BLaER1 (cell line): ENCODE results near the gene ETFA.
"Not testable (repeated sequence)": the region's sequence is repeated elsewhere in the genome, so short reads cannot be mapped to it uniquely, and the experiment has no call there.

Experiments
- H3K27ac ChIP-seq: shearing (Covaris generic); formaldehyde crosslinking; 2 replicates; pipeline ENCODE4 v1.8.1; 2022
- H3K27me3 ChIP-seq: shearing (Covaris generic); formaldehyde crosslinking; 2 replicates; pipeline ENCODE4 v1.8.1; 2022
- H3K36me3 ChIP-seq: shearing (Covaris generic); formaldehyde crosslinking; 2 replicates; pipeline ENCODE4 v1.8.1; 2022
- H3K4me1 ChIP-seq: shearing (Covaris generic); formaldehyde crosslinking; 2 replicates; pipeline ENCODE4 v1.8.1; 2022
- H3K4me2 ChIP-seq: shearing (Covaris generic); formaldehyde crosslinking; 2 replicates; pipeline ENCODE4 v1.8.1; 2022
- H3K4me3 ChIP-seq: shearing (Covaris generic); formaldehyde crosslinking; 2 replicates; pipeline ENCODE4 v1.8.1; 2022
- H3K9ac ChIP-seq: shearing (Covaris generic); formaldehyde crosslinking; 2 replicates; pipeline ENCODE4 v1.8.1; 2022
- H3K9me3 ChIP-seq: shearing (Covaris generic); formaldehyde crosslinking; 2 replicates; pipeline ENCODE4 v1.8.1; 2022
- H4K20me1 ChIP-seq: shearing (Covaris generic); formaldehyde crosslinking; 2 replicates; pipeline ENCODE4 v1.8.1; 2022
- Cebpa-rat ChIP-seq: shearing (Covaris generic); IDR thresholded peaks from 2 replicates; pipeline ENCODE4 v1.8.1; 2022

ETFA gene

DNA sequence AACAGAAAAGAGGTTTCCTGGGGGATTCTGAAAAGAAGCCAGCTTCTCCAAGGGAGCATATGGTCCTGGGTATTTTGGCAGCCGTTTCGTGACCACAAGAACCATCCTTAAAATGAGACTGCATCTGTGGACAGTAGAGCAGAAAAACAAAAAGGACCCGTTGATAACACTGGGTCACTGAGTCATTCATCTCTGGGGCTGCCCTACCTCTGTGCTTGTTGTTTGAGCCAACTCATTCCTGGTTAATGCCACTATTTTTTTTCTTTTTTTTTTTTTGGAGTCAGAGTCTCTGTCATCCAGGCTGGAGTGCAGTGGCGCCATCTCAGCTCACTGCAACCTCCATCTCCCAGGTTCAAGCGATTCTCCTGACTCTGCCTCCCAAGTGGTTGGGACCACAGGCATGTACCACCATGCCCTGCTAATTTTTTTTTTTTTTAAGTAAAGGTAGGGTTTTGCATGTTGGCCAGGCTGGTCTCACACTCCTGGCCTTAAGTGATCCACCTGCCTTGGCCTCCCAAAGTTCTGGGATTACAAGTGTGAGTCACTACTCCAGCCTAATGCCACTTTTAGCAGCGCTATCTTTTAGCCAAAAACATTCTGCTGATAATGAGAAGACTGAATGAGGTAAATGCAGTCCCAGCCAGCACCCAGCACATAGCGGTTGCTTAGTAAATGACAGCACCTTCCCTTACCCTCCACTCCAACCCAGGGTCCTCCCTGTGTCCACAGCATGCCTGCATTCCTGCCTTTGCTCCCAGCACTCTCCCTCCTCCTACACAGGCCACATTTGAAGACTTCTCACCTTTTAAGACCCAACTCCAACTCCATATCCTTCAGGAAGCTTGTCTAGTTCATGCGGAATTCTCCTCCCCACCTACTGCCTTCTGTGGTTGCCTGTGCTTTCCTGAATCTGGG lies 16.2 kb upstream of the ETFA start:
- Histone ChIP-seq H3K4me2 (no peak overlapping the region), H3K4me3 (no peak overlapping the region), H3K27me3 (no peaks in the 10 kb centered on the region), H3K4me1 (peaks cover 13% of the 10 kb centered on the region), H3K36me3 (no peaks in the 10 kb centered on the region), H4K20me1 (no peaks in the 10 kb centered on the region), H3K9ac (no peak overlapping the region), H3K9me3 (no peaks in the 10 kb centered on the region), H3K27ac (no peak overlapping the region)
- TF ChIP-seq Cebpa-rat = no peak

DNA sequence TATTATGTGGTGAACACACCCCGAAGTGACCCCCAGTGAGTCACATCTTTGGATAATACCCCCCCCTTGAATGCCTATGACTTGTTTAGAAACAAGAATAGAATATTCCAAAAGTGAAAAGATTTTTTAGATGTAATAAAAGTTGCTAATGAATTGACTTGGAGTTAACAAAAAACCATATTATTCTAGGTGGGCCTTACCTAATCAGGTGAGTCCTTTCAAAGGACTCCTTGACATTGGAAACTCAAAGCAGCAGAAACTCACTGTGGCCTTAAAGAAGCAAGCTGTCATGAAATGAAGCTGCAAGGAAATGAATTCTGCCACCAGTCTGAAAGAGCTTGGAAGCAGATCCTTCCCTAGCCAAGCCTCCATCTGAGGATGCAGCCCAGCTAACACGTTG lies 14.4 kb upstream of the ETFA start:
- Histone ChIP-seq H3K27me3 (no peaks in the 10 kb centered on the region), H3K4me2 (no peak overlapping the region), H3K9ac (no peak overlapping the region), H3K36me3 (no peaks in the 10 kb centered on the region), H4K20me1 (no peaks in the 10 kb centered on the region), H3K9me3 (no peaks in the 10 kb centered on the region), H3K4me1 (peaks cover 14% of the 10 kb centered on the region), H3K27ac (no peak overlapping the region), H3K4me3 (no peak overlapping the region)
- TF ChIP-seq Cebpa-rat = no peak

DNA sequence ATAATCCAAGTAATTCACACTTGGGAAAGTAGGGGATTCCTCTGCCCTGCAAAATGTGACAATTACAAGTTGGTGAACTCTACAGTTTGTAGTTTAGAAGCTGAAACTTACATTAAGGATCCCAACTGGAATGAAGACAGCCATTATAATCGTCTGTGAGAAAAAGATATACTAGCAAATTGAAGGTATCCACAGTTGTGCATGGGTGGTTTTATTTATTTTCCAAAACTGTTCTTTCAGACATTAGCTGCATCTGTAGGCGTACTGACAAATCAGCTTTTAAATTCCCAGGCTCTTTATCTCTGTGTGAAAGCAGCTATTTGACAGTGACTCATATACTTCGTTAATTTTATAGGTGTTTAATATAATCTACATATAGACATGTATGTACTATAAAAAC lies 12.8 kb upstream of the ETFA start:
- Histone ChIP-seq H3K9me3 (no peaks in the 10 kb centered on the region), H3K27me3 (no peaks in the 10 kb centered on the region), H3K9ac (no peak overlapping the region), H3K27ac (no peak overlapping the region), H3K36me3 (no peaks in the 10 kb centered on the region), H4K20me1 (no peaks in the 10 kb centered on the region), H3K4me3 (no peak overlapping the region), H3K4me1 (peaks cover 14% of the 10 kb centered on the region), H3K4me2 (no peak overlapping the region)
- no peak for TF ChIP-seq Cebpa-rat

DNA sequence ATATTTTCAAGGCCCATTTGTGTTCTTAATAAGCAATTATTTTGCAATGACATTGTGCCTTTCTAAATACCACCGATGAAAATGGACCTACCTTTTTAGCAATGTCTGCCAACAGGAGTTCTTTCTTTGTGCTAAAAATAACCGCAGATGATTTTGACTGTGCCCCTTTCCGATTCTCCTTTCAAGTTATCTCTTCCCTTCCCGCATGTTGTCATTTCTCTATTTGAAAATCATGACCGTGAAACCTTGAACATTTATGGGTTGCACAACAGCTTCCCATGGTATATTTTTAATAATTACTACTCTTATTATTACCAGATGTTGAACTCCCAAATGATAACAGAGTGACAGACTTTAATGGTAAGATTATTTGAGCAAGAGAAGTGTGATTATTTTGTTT lies 10.3 kb upstream of the ETFA start:
- no peaks in the 10 kb centered on the region for H3K27me3 ChIP-seq
- H4K20me1 ChIP-seq = no peaks in the 10 kb centered on the region
- H3K36me3 ChIP-seq = no peaks in the 10 kb centered on the region
- TF ChIP-seq Cebpa-rat = no peak
- no peak overlapping the region for H3K4me2 ChIP-seq
- H3K4me3 ChIP-seq = no peak overlapping the region
- H3K27ac ChIP-seq = no peak overlapping the region
- H3K4me1 ChIP-seq = peaks cover 14% of the 10 kb centered on the region
- H3K9me3 ChIP-seq = no peaks in the 10 kb centered on the region
- no peak overlapping the region for H3K9ac ChIP-seq

DNA sequence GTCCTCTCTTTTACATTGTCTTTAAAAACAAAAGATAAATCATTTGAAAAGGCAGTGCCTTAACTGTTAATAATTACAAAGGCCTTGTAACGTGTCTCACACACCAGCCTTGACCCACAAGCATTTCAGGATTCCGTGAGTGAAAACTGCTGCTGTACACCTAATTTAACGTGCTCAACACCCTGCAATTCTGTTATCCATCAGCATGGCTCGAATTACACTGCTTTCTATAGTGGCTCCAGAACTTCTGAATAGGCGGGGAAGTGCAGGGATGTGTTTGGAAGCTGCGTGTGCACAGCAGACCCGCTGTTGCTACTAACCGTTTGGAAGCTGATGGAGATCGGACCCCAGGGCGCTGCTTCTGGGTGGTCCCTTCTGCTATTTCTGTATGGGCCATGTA lies 9.9 kb upstream of the ETFA start:
- no peaks in the 10 kb centered on the region for H3K36me3 ChIP-seq
- no peak overlapping the region for H3K9ac ChIP-seq
- H4K20me1 ChIP-seq = no peaks in the 10 kb centered on the region
- no peak overlapping the region for H3K27ac ChIP-seq
- no peak overlapping the region for H3K4me2 ChIP-seq
- no peaks in the 10 kb centered on the region for H3K27me3 ChIP-seq
- H3K4me3 ChIP-seq = no peak overlapping the region
- no peaks in the 10 kb centered on the region for H3K9me3 ChIP-seq
- no peak for TF ChIP-seq Cebpa-rat
- H3K4me1 ChIP-seq = peaks cover 14% of the 10 kb centered on the region

DNA sequence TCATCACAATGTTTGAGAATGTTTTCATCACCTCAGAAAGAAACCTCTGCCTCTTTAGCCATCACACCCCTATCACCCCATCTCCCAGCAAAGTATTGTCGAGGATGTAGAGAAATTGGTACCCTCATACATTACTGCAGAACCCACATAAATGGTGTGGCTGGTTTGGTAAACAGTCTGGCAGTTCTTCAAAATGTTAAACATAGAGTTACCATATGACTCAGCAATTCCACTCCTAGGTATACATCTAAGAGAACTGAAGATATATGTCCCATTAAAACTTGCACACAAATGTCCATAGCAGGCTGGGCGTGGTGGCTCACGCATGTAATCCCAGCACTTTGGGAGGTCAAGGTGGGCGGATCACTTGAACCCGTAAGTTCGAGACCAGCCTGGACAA lies 8.7 kb upstream of the ETFA start:
- no peak for TF ChIP-seq Cebpa-rat
- Histone ChIP-seq H4K20me1 (no peaks in the 10 kb centered on the region), H3K4me1 (peaks cover 14% of the 10 kb centered on the region), H3K9me3 (no peaks in the 10 kb centered on the region), H3K27ac (no peak overlapping the region), H3K9ac (no peak overlapping the region), H3K4me2 (no peak overlapping the region), H3K36me3 (no peaks in the 10 kb centered on the region), H3K4me3 (no peak overlapping the region), H3K27me3 (no peaks in the 10 kb centered on the region)

DNA sequence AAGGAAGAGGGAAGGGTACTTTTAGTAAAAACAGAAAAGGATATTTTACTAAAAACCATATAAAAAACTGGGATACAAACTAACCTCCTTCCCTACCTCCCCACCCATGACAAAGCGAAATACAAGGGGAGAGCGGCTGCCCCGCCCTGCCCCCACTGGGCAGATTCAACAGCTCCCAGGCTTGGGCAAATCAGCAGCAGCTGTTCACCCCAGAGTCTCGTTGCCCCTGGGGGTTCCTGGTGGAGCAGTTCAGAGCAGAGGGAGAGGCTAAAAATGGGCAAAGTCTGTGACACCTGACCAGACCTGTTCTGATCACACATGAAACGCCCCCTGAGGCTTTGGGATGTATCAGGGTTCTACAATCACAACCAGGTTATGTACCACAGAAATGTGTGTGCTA lies 2.5 kb upstream of the ETFA start:
- no peak overlapping the region for H3K9ac ChIP-seq
- H3K27ac ChIP-seq = no peak overlapping the region
- peaks cover 17% of the 10 kb centered on the region for H4K20me1 ChIP-seq
- H3K27me3 ChIP-seq = no peaks in the 10 kb centered on the region
- no peaks in the 10 kb centered on the region for H3K9me3 ChIP-seq
- H3K4me2 ChIP-seq = peak overlapping the region; percentile 20; the same call in 1 of the 2 replicates
- peaks cover 3% of the 10 kb centered on the region; the same call in 1 of the 2 replicates for H3K36me3 ChIP-seq
- TF ChIP-seq Cebpa-rat = no peak
- peaks cover 24% of the 10 kb centered on the region for H3K4me1 ChIP-seq
- no peak overlapping the region for H3K4me3 ChIP-seq

DNA sequence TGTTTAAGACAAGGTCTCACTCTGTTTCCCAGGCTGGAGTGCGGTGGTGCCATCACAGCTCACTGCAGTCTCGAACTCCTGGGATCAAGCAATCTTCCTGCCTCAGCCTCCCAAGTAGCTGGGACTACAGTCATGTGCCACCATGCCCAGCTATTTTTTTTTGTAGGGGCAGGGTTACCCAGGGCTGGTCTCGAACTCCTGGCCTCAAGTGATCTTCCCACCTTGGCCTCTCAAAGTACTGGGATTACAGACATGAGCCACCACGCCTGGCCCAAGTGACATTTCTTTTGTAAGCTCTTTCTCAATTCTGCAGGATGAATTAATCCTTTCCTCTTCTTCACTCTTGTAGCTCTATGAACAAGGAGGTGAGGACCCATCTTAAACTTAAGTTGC lies 1.9 kb upstream of the ETFA start:
- H3K9ac ChIP-seq, H3K9me3 ChIP-seq, H3K27ac ChIP-seq, H3K4me2 ChIP-seq, H3K27me3 ChIP-seq, H3K36me3 ChIP-seq, H3K4me3 ChIP-seq: not testable (repeated sequence)
- H3K4me1 ChIP-seq = peaks cover 24% of the 10 kb centered on the region
- H4K20me1 ChIP-seq = peaks cover 22% of the 10 kb centered on the region

DNA sequence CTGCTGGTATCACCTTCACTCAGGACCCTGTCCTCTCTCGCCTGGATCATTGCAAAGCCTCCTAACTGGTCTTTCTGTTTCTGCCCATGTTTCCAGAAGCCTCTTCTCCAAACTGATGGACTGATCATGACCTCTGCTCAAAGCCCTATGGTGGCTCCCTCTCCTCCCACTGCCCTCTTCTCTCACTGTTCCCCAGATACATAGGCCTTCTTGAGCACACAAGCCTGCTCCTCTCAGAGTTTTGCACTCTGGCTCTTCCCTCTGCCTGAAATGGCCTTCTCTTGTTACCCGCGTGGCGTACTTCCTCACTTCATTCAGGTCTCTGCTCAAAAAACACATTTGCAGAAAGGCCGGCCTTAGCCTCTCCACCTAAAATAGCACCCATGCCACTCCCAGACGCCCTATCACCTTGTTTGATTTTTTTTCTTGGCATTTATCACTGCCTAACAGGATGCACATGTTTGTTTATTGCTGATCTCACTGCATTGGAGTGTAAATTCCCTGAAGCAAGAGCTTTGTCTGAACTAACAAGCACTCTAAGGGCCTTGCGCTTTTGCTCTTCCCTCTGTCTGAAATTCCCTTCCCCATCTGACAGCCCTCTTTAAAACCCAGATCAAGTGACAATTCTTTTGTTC lies 1.4 kb upstream of the ETFA start:
- peaks cover 24% of the 10 kb centered on the region for H3K4me1 ChIP-seq

DNA sequence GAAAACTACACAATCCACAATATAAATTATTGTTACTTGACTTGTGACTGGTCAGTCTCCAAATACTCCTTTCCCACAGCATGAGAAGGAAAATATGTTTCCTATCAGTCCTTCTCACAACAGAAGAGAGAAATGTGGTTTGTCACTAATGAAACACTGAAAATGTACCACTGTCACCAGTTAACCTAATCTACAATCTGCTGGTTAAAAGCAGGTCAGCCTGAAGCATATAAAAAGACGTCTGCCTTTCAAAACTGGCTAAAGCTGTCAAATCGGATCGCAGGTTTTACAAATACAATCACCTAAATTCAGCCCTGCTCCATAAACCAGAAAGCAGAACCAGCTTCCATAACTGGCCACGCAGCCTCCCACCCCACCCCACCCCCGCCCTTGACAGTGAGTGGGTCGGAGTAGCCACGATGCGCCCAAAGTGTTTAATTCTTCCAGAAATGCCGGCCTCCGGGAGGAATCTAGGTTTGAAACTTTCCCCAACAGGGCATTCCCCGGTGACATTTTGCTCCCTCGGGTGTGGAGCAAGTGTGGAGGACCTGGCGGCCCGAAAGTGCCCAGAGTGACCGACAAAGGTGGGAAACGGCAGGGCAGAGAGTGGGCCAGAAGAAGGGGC lies 682 bp downstream of the ETFA start:
- H3K4me3 ChIP-seq = peak overlapping the region; percentile 95
- peaks cover 13% of the 10 kb centered on the region; the same call in 1 of the 2 replicates for H3K36me3 ChIP-seq
- H3K27me3 ChIP-seq = no peaks in the 10 kb centered on the region
- H3K9ac ChIP-seq = peak overlapping the region; percentile 94
- peak overlapping the region; percentile 94 for H3K27ac ChIP-seq
- TF ChIP-seq Cebpa-rat = no peak
- H4K20me1 ChIP-seq = peaks cover 48% of the 10 kb centered on the region
- H3K4me1 ChIP-seq = peaks cover 24% of the 10 kb centered on the region
- H3K9me3 ChIP-seq = no peaks in the 10 kb centered on the region
- H3K4me2 ChIP-seq = peak overlapping the region; percentile 83

More for the DNA sequence above, 1.4 kb upstream of the ETFA start:
- TF ChIP-seq Cebpa-rat = no peak
- Histone ChIP-seq H3K36me3 (peaks cover 13% of the 10 kb centered on the region; the same call in 1 of the 2 replicates), H3K9me3 (no peaks in the 10 kb centered on the region), H3K27me3 (no peaks in the 10 kb centered on the region), H3K27ac (no peak overlapping the region), H3K9ac (no peak overlapping the region), H3K4me2 (no peak overlapping the region), H3K4me3 (no peak overlapping the region), H4K20me1 (peaks cover 28% of the 10 kb centered on the region)
